ENCODE measurements around the gene ANKRD52.
A peak's percentile ranks its signal among the peaks of the same experiment; 100 is the strongest.

The ANKRD52 gene

DNA sequence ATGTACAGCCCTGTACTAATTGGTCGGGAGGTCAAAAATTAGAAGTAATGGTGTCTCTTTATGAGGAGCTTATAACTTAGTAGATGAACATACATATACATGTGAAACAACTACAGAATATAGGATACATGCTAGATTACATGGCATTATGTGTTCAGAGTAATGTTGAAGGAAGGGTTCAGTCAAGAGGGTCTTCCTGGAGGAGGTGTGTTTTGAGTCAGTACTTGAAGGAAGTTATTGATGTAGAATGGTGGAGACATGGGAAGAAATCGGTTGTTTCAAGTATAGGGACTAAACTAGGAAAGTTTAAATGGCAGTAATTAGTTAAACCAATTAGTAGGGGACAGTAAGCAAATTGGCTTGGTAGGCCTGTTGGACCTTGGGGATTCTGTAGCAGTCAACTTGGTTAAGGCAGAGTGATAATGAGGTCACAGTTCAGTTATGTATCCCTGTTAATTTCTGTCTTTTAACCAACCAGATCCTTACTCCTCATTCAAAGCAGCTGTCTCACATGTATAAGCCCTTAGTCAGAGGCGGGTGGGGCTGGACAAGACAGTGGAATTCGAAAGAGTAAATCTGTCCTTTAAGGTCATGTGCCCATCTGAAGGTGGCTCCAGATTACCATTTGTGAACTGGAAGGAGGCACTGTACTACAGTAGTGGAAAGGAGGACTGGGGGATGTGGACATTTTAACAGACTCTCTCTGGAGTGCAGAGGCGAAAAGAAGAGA is 3.5 kb upstream of the ANKRD52 start:
- no peak overlapping the region for H3K4me3 ChIP-seq (ENCODE audit: low read length, poor library complexity, severe bottlenecking)
- H3K9me3 ChIP-seq (ENCODE audit: insufficient read depth, low read depth, low read length), result no peaks in the 10 kb centered on the region
- H3K9me2 ChIP-seq (replicated peaks; ENCODE audit: low read depth, low read length), result no peaks in the 10 kb centered on the region
- H3K9ac ChIP-seq (ENCODE audit: low read depth, low read length, poor library complexity, severe bottlenecking), result no peak overlapping the region
- H3K27me3 ChIP-seq (ENCODE audit: insufficient read depth, low read length, poor library complexity, severe bottlenecking), result no peaks in the 10 kb centered on the region
- no peaks in the 10 kb centered on the region for H3F3A ChIP-seq (ENCODE audit: low read depth)
- peaks cover 14% of the 10 kb centered on the region for H3K79me2 ChIP-seq (ENCODE audit: insufficient read depth, low read length)
- no peak for TF ChIP-seq EZH2phosphoT487 (IDR thresholded peaks at IDR 0.05; ENCODE audit: borderline replicate concordance)
- H3K4me2 ChIP-seq (ENCODE audit: low read depth, low read length, poor library complexity, severe bottlenecking), result no peak overlapping the region
- H4K20me1 ChIP-seq (ENCODE audit: insufficient read depth, low read length, poor library complexity, severe bottlenecking), result peaks cover 13% of the 10 kb centered on the region
- H3K4me1 ChIP-seq (ENCODE audit: insufficient read depth, low read length, poor library complexity, severe bottlenecking), result peaks cover 20% of the 10 kb centered on the region
- no peaks in the 10 kb centered on the region for H3K36me3 ChIP-seq (ENCODE audit: insufficient read depth, low read length)
- H2AFZ ChIP-seq (ENCODE audit: low read length), result no peak overlapping the region

DNA sequence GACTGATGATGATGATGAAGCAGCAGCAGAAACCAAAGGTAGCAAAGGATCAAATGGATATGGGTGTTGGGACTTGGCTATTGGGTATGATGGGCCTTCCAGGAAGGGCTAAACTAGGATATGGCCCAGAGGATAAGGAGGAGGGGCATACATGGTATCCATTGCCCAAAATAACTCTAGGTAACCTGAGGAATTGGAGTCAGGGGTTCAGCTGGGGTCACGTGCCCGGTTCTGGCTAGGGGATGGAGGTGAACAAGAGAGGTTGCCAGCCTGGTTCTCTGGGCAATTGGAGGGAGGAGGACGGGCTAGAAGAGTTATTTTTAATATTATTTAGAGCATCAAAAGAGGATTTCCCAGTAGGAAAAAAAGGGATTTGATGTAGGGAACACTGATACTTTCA is 2.7 kb upstream of the ANKRD52 start:
- H3K9me2 ChIP-seq (replicated peaks; ENCODE audit: low read depth, low read length), result no peaks in the 10 kb centered on the region
- no peak overlapping the region for H3K4me3 ChIP-seq (ENCODE audit: low read length, poor library complexity, severe bottlenecking)
- no peak overlapping the region for H2AFZ ChIP-seq (ENCODE audit: low read length)
- H3K27me3 ChIP-seq (ENCODE audit: insufficient read depth, low read length, poor library complexity, severe bottlenecking), result no peaks in the 10 kb centered on the region
- peaks cover 20% of the 10 kb centered on the region for H4K20me1 ChIP-seq (ENCODE audit: insufficient read depth, low read length, poor library complexity, severe bottlenecking)
- peaks cover 24% of the 10 kb centered on the region for H3K4me1 ChIP-seq (ENCODE audit: insufficient read depth, low read length, poor library complexity, severe bottlenecking)
- H3K9ac ChIP-seq (ENCODE audit: low read depth, low read length, poor library complexity, severe bottlenecking), result no peak overlapping the region
- H3F3A ChIP-seq (ENCODE audit: low read depth), result no peaks in the 10 kb centered on the region
- TF ChIP-seq EZH2phosphoT487 (IDR thresholded peaks at IDR 0.05; ENCODE audit: borderline replicate concordance), result no peak
- no peak for TF ChIP-seq CTCF (conservative IDR thresholded peaks at IDR 0.05; ENCODE audit: low read length)
- H3K36me3 ChIP-seq (ENCODE audit: insufficient read depth, low read length), result no peaks in the 10 kb centered on the region
- H3K79me2 ChIP-seq (ENCODE audit: insufficient read depth, low read length), result peaks cover 22% of the 10 kb centered on the region
- H3K4me2 ChIP-seq (ENCODE audit: low read depth, low read length, poor library complexity, severe bottlenecking), result no peak overlapping the region
- H3K9me3 ChIP-seq (ENCODE audit: insufficient read depth, low read depth, low read length), result no peaks in the 10 kb centered on the region

DNA sequence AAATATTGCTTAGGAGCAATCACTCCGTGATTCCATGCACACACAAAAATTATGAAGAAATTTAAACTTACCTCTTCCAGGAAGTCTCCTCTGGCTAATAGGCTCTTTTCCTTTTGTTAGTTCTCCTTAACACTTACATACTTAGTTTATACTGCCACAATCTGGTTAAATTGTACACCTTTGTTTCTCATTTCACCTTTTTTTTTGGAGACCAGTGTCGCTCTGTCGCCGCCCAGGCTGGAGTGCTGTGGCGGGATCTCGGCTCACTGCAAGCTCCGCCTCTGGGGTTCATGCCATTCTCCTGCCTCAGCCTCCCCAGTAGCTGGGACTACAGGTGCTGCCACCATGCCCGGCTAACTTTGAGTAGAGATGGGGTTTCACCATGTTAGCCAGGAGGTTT is 2.2 kb upstream of the ANKRD52 start:
- H3K9me2 ChIP-seq (replicated peaks; ENCODE audit: low read depth, low read length), result no peaks in the 10 kb centered on the region
- no peaks in the 10 kb centered on the region for H3K36me3 ChIP-seq (ENCODE audit: insufficient read depth, low read length)
- H3K4me1 ChIP-seq (ENCODE audit: insufficient read depth, low read length, poor library complexity, severe bottlenecking), result peaks cover 24% of the 10 kb centered on the region
- no peaks in the 10 kb centered on the region for H3K9me3 ChIP-seq (ENCODE audit: insufficient read depth, low read depth, low read length)
- no peaks in the 10 kb centered on the region for H3K27me3 ChIP-seq (ENCODE audit: insufficient read depth, low read length, poor library complexity, severe bottlenecking)
- H3K9ac ChIP-seq (ENCODE audit: low read depth, low read length, poor library complexity, severe bottlenecking), result no peak overlapping the region
- H3K79me2 ChIP-seq (ENCODE audit: insufficient read depth, low read length), result peaks cover 27% of the 10 kb centered on the region
- no peaks in the 10 kb centered on the region for H3F3A ChIP-seq (ENCODE audit: low read depth)
- H3K4me2 ChIP-seq (ENCODE audit: low read depth, low read length, poor library complexity, severe bottlenecking), result no peak overlapping the region
- TF ChIP-seq EZH2phosphoT487 (IDR thresholded peaks at IDR 0.05; ENCODE audit: borderline replicate concordance), result no peak
- no peak for TF ChIP-seq CTCF (conservative IDR thresholded peaks at IDR 0.05; ENCODE audit: low read length)
- no peak overlapping the region for H2AFZ ChIP-seq (ENCODE audit: low read length)
- no peak overlapping the region for H3K4me3 ChIP-seq (ENCODE audit: low read length, poor library complexity, severe bottlenecking)
- peaks cover 21% of the 10 kb centered on the region for H4K20me1 ChIP-seq (ENCODE audit: insufficient read depth, low read length, poor library complexity, severe bottlenecking)

GRCh38 chr12:56258820-56259183 is 618 bp upstream of the ANKRD52 start:
- H3K9me2 ChIP-seq (replicated peaks; ENCODE audit: low read depth, low read length), result no peaks in the 10 kb centered on the region
- H3K4me3 ChIP-seq (ENCODE audit: low read length, poor library complexity, severe bottlenecking), result peak overlapping the region; percentile 100
- H3K9ac ChIP-seq (ENCODE audit: low read depth, low read length, poor library complexity, severe bottlenecking), result peak overlapping the region; percentile 95
- TF ChIP-seq CTCF (conservative IDR thresholded peaks at IDR 0.05; ENCODE audit: low read length) (no peak), EZH2phosphoT487 (IDR thresholded peaks at IDR 0.05; ENCODE audit: borderline replicate concordance) (no peak)
- H3K4me2 ChIP-seq (ENCODE audit: low read depth, low read length, poor library complexity, severe bottlenecking), result peak overlapping the region; percentile 83
- H3K36me3 ChIP-seq (ENCODE audit: insufficient read depth, low read length), result peaks cover 9% of the 10 kb centered on the region; the same call in 1 of the 2 replicates
- H4K20me1 ChIP-seq (ENCODE audit: insufficient read depth, low read length, poor library complexity, severe bottlenecking), result peaks cover 21% of the 10 kb centered on the region
- H3F3A ChIP-seq (ENCODE audit: low read depth), result no peaks in the 10 kb centered on the region
- H3K27me3 ChIP-seq (ENCODE audit: insufficient read depth, low read length, poor library complexity, severe bottlenecking), result no peaks in the 10 kb centered on the region
- peak overlapping the region; percentile 97 for H2AFZ ChIP-seq (ENCODE audit: low read length)
- no peaks in the 10 kb centered on the region for H3K9me3 ChIP-seq (ENCODE audit: insufficient read depth, low read depth, low read length)
- H3K4me1 ChIP-seq (ENCODE audit: insufficient read depth, low read length, poor library complexity, severe bottlenecking), result peaks cover 24% of the 10 kb centered on the region
- H3K79me2 ChIP-seq (ENCODE audit: insufficient read depth, low read length), result peaks cover 31% of the 10 kb centered on the region
